Transverse colon (tissue), 4 donors: ENCODE measurements around the gene PDHB. TPM values are rescaled to one million over a fixed set of nuclear protein-coding genes. Genes with fewer than 3 reads are reported as not detected.
A peak's percentile ranks its signal among the peaks of the same experiment; 100 is the strongest.

Experiments
- DNase-seq: peaks from one replicate; pipeline ENCODE4 v3.0.0-alpha.2; 2019
- H3K27ac ChIP-seq, 4 donors: fragments of 200-600 bp; sonication (generic); 2 replicates each; pipeline ENCODE4 v1.5.1; 2016 to 2018; ENCODE audit warnings: inconsistent platforms in 4 of 4
- H3K27me3 ChIP-seq: fragments of 200-600 bp; sonication (generic); 2 replicates; pipeline ENCODE4 v1.5.1; 2017; ENCODE audit warnings: inconsistent platforms
- H3K36me3 ChIP-seq, 4 donors: fragments of 200-600 bp; sonication (generic); 2 replicates each; pipeline ENCODE4 v1.5.1; 2017 to 2019; ENCODE audit warnings: inconsistent platforms in 4 of 4
- H3K4me1 ChIP-seq, 4 donors: fragments of 200-600 bp; sonication (generic); 2 replicates each; pipeline ENCODE4 v1.5.1; 2017 to 2020; ENCODE audit warnings: inconsistent platforms in 4 of 4
- H3K4me3 ChIP-seq, 4 donors: fragments of 200-600 bp; sonication (generic); 1 replicate in 1 of 4; 2 replicates in 3 of 4; pipeline versions ENCODE4 v1.5.1 to v1.6.1; 2017 to 2019; ENCODE audit warnings: inconsistent platforms in 4 of 4
- H3K9me3 ChIP-seq, 2 donors: fragments of 200-600 bp; sonication (generic); 2 replicates each; pipeline ENCODE4 v1.5.1; 2017 to 2019; ENCODE audit warnings: inconsistent platforms in 2 of 2
- CTCF ChIP-seq, 5 experiments: fragments of 200-600 bp in 3 of 5; fragments of 450-650 bp in 2 of 5; sonication (generic) in 3 of 5; IDR thresholded peaks; 1 replicate in 2 of 5; 2 replicates in 3 of 5; pipeline ENCODE4 v1.5.1; 2016 to 2017; ENCODE audit warnings: antibody characterized with exemption in 5 of 5, inconsistent platforms in 3 of 5, mild to moderate bottlenecking in 2 of 5, moderate library complexity in 1 of 5
- EP300 ChIP-seq: sonication (generic); formaldehyde crosslinking; IDR thresholded peaks from one replicate; pipeline ENCODE4 v1.6.1; 2017; ENCODE audit warnings: antibody characterized with exemption, low read depth
- POLR2A ChIP-seq: fragments of 450-650 bp; IDR thresholded peaks from one replicate; pipeline ENCODE4 v1.6.1; 2016; ENCODE audit warnings: antibody characterized with exemption, mild to moderate bottlenecking, moderate library complexity
- POLR2AphosphoS5 ChIP-seq, 3 donors: sonication (generic); formaldehyde crosslinking; IDR thresholded peaks; one replicate each; pipeline ENCODE4 v1.6.1; 2016; ENCODE audit warnings: antibody characterized with exemption in 3 of 3
- WGBS, 2 donors: methylation state at CpG; one replicate each; pipeline ENCODE4 v1.1.5; 2018; ENCODE audit warnings: low coverage in 1 of 2; 5-methylcytosine and 5-hydroxymethylcytosine counted together
- in situ Hi-C, 4 donors: fragments of 200-750 bp; cut with MboI; loops; one replicate each; pipeline versions ENCODE4 v1.15.0 to v1.15.1; 2017; ENCODE audit warnings: low sequenced_read_pairs in 3 of 4, low pct_ligation_motif_present in 1 of 4, low pct_unique_long_range_greater_than_20kb in 1 of 4
- intact Hi-C: fragments of 100-400 bp; cut with DNase I; formaldehyde crosslinking; loops from one replicate; pipeline ENCODE4 v1.15.1; 2023; ENCODE audit warnings: low total_unique reads
- total RNA-seq, 4 donors: library from RNA; depleted of rRNA; stranded (reverse); fragments of >200 nt; gene quantifications; one replicate each; pipeline ENCODE4 v1.1.0, GENCODE V29; 2016

Gene PDHB
- total RNA-seq, 4 donors from 2014 or later, result 22.7 to 99.7 (median 73.7) TPM

GRCh38 chr3:58421004-58421403 lies 12.6 kb downstream of the PDHB start:
- in situ Hi-C loops, result loop anchor here in 1 of 4 donors (25.0 kb wide), 1 partner anchor 234 kb away; no protein-coding TSS in a partner anchor
- intact Hi-C loops, result no loop called here
- H3K27ac ChIP-seq, result no peak overlapping the region
- peaks cover 2 to 30% (median 15%) of the 10 kb centered on the region in 4 donors for H3K4me1 ChIP-seq
- TF ChIP-seq POLR2AphosphoS5 (IDR thresholded peaks at IDR 0.05) (no peak), POLR2A (no peak), CTCF (IDR thresholded peaks at IDR 0.05) (no peak), EP300 (no peak)
- DNase-seq, result no peak
- no peak overlapping the region for H3K4me3 ChIP-seq
- no peaks in the 10 kb centered on the region for H3K9me3 ChIP-seq
- peaks cover 0 to 8% (median 2%) of the 10 kb centered on the region in 4 donors for H3K36me3 ChIP-seq
- 87 to 100% methylated on average over 1 to 7 of the region's 7 CpGs for WGBS, 2 donors
- no peaks in the 10 kb centered on the region for H3K27me3 ChIP-seq

GRCh38 chr3:58419780-58420507 lies 13.7 kb downstream of the PDHB start:
- no peak for TF ChIP-seq POLR2A
- TF ChIP-seq EP300, result no peak
- no peak for TF ChIP-seq POLR2AphosphoS5 (IDR thresholded peaks at IDR 0.05)
- TF ChIP-seq CTCF (IDR thresholded peaks at IDR 0.05), result peak in 4 of 5 experiments; percentile 10 to 39 (median 18)
- in situ Hi-C loops (loop anchor here in 2 of 4 donors (10.0 to 25.0 kb wide), 2 partner anchors 95 to 233 kb away; no protein-coding TSS in a partner anchor), intact Hi-C loops (loop anchor here (5.0 kb wide), 1 partner anchor 88 kb away; the partner anchor contains the start of gene PXK)
- H3K27ac ChIP-seq, result peak overlapping the region; percentile 64 to 80 (median 78)
- H3K4me1 ChIP-seq, result peaks cover 2 to 31% (median 17%) of the 10 kb centered on the region in 4 donors
- WGBS, 2 donors, result 41 to 48% methylated on average over 5 to 7 of the region's 7 CpGs
- H3K4me3 ChIP-seq, result no peak overlapping the region
- DNase-seq, result peak; percentile 70
- H3K36me3 ChIP-seq, result peaks cover 0 to 6% (median 0%) of the 10 kb centered on the region in 4 donors
- H3K27me3 ChIP-seq, result no peaks in the 10 kb centered on the region
- H3K9me3 ChIP-seq, result no peaks in the 10 kb centered on the region

GRCh38 chr3:58418227-58418626 lies 15.4 kb downstream of the PDHB start:
- H3K27me3 ChIP-seq, result no peaks in the 10 kb centered on the region
- no peak overlapping the region for H3K4me3 ChIP-seq
- H3K27ac ChIP-seq, result no peak overlapping the region
- in situ Hi-C loops (loop anchor here in 2 of 4 donors (10.0 to 25.0 kb wide), 2 partner anchors 93 to 231 kb away; no protein-coding TSS in a partner anchor), intact Hi-C loops (loop anchor here (5.0 kb wide), 1 partner anchor 86 kb away; the partner anchor contains the start of gene PXK)
- no peak for DNase-seq
- WGBS, 2 donors, result 87 to 93% methylated on average over 2 to 6 of the region's 6 CpGs
- TF ChIP-seq CTCF (IDR thresholded peaks at IDR 0.05) (no peak), POLR2AphosphoS5 (IDR thresholded peaks at IDR 0.05) (no peak), POLR2A (no peak), EP300 (no peak)
- no peaks in the 10 kb centered on the region for H3K9me3 ChIP-seq
- peaks cover 2 to 40% (median 17%) of the 10 kb centered on the region in 4 donors for H3K4me1 ChIP-seq
- H3K36me3 ChIP-seq, result no peaks in the 10 kb centered on the region

DNA sequence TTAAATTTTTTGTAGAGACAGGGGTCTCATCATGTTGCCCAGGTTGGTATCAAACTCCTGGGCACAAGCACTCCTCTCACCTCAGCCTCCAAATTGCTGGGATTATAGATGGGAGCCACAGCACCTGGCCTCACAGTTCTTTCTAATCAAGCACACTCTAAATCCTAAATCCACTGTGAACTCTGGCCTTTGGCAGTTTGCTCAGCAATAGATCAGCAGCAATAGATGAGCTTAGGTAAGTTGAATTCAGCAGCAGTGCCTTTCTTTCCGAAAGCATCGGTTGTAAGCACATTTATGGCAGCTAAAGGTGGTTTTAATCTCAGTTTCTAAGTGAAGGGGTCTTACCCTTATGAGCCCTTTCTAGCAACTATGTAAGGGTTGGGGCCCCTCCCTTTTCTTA lies 16.6 kb downstream of the PDHB start:
- H3K4me1 ChIP-seq, result peaks cover 2 to 40% (median 17%) of the 10 kb centered on the region in 4 donors
- TF ChIP-seq EP300 (no peak), CTCF (IDR thresholded peaks at IDR 0.05) (no peak), POLR2A (no peak), POLR2AphosphoS5 (IDR thresholded peaks at IDR 0.05) (no peak)
- no peak overlapping the region for H3K4me3 ChIP-seq
- 59% methylated on average over 2 of the region's 2 CpGs; no CpG with 5 or more reads in 1 of the 2 donors for WGBS, 2 donors
- peak overlapping the region in 1 of 4 donors; percentile 16 for H3K27ac ChIP-seq
- no peaks in the 10 kb centered on the region for H3K9me3 ChIP-seq
- intact Hi-C loops, result loop anchor here (5.0 kb wide), 1 partner anchor 85 kb away; the partner anchor contains the start of gene PXK
- H3K36me3 ChIP-seq, result no peaks in the 10 kb centered on the region
- in situ Hi-C loops, result loop anchor here in 2 of 4 donors (10.0 to 25.0 kb wide), 2 partner anchors 92 to 230 kb away; no protein-coding TSS in a partner anchor
- H3K27me3 ChIP-seq, result no peaks in the 10 kb centered on the region
- no peak for DNase-seq
